ENCODE data around the gene ENO4.

ENO4 gene

GRCh38 chr10:116870949-116871348 is 21.6 kb downstream of the ENO4 start:
- no peak for DNase-seq

- DNase-seq = no peak
Measured at GRCh38 chr10:116873134-116873533, 23.8 kb downstream of the ENO4 start.

- DNase-seq = no peak
Measured at GRCh38 chr10:116875897-116876296, 26.6 kb downstream of the ENO4 start.

- DNase-seq = no peak
Measured at GRCh38 chr10:116877391-116877790, 28.1 kb downstream of the ENO4 start.

GRCh38 chr10:116878123-116878522 is 28.8 kb downstream of the ENO4 start:
- no peak for DNase-seq

GRCh38 chr10:116879817-116880216 is 30.5 kb downstream of the ENO4 start:
- no peak for DNase-seq

- DNase-seq = no peak
Measured at GRCh38 chr10:116880716-116881482, 31.6 kb downstream of the ENO4 start.

GRCh38 chr10:116882639-116883038 is 33.3 kb downstream of the ENO4 start:
- no peak for DNase-seq

- no peak for DNase-seq
Measured at GRCh38 chr10:116886772-116887171, 37.5 kb downstream of the ENO4 start.

- DNase-seq = no peak
Measured at GRCh38 chr10:116888380-116889055, 39.2 kb downstream of the ENO4 start.

GRCh38 chr10:116889066-116889465 is 39.8 kb downstream of the ENO4 start:
- no peak for DNase-seq

GRCh38 chr10:116891208-116891607 is 41.9 kb downstream of the ENO4 start:
- no peak for DNase-seq

GRCh38 chr10:116892907-116893685 is 43.8 kb downstream of the ENO4 start:
- DNase-seq = no peak

- DNase-seq = no peak
Measured at GRCh38 chr10:116893686-116894037, 44.4 kb downstream of the ENO4 start.

GRCh38 chr10:116899626-116900025 is 50.3 kb downstream of the ENO4 start:
- DNase-seq = no peak

GRCh38 chr10:116905845-116906210 is 56.5 kb downstream of the ENO4 start:
- no peak for DNase-seq

- no peak for DNase-seq
Measured at GRCh38 chr10:116907245-116907987, 58.1 kb downstream of the ENO4 start.

GRCh38 chr10:116909307-116909706 is 60.0 kb downstream of the ENO4 start:
- no peak for DNase-seq

GRCh38 chr10:116910910-116911309 is 61.6 kb downstream of the ENO4 start:
- DNase-seq = no peak

- no peak for DNase-seq
Measured at GRCh38 chr10:116912162-116912561, 62.9 kb downstream of the ENO4 start.

- DNase-seq = no peak
Measured at GRCh38 chr10:116913695-116914094, 64.4 kb downstream of the ENO4 start.

- DNase-seq = no peak
Measured at GRCh38 chr10:116915340-116915739, 66.0 kb downstream of the ENO4 start.

GRCh38 chr10:116917481-116917880 is 68.2 kb downstream of the ENO4 start:
- DNase-seq = no peak
